HG02642 (cell line): Measurements from ENCODE around the gene AGMO.

Source experiments
- ATAC-seq: cut with Tn5 transposase; IDR thresholded peaks from one replicate; pipeline ENCODE4 v1.9.1; 2021; ENCODE audit warnings: mild to moderate bottlenecking; ENCODE audit not compliant: unreplicated experiment, poor library complexity

AGMO gene

GRCh38 chr7:15463801-15464666, 97.8 kb downstream of the AGMO start:
- ATAC-seq = no peak

DNA sequence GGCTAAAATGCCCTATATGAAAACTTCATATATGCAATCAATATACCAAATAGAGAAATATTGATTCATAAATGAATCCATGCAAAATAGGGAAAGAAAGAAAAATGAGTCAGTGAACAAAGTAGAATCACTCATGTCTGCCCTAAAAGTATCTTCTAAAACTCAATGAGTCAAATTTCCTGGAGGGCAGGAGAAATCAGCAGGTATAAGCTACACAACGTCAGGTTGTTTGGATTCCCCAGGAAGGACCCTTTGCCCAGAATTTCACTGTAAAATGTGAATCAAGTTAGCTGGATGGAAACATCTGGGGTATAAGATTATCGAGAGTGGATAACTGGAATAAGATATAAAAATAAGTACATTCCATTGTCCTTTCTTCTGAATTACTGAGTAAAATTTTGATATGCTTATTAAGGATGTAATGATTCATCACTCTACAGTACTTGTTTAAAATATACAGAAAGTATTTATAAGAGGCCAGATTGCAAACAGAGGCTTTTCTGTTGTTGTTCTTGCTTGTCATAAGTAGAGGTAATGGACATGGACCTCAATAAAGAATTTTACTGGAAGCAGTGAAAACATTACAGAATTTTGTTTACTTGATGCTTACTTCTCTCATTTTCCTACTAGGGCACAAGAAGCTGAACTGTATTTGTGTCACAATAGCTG, 99.0 kb downstream of the AGMO start:
- ATAC-seq = no peak

DNA sequence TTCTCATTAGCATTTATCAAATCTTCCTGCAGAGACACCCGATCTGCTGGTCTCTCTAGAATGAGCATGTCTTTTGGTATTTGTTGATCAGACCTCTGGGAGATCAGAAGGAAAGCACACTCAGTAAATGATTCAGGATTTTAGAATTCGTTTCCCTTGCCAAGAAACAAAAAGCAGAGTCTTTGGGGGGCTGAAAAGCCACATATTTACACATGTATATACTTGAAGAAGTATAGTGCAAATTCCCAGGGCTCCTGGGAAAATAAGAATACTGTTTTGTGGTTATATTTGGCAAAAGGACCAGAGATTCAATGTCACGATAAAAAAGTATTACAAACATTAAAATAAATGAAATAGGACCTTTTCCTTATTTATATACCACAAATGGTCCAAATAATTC, 100.2 kb downstream of the AGMO start:
- ATAC-seq = no peak

- ATAC-seq = no peak
Observed at GRCh38 chr7:15459018-15459615, 102.7 kb downstream of the AGMO start.

DNA sequence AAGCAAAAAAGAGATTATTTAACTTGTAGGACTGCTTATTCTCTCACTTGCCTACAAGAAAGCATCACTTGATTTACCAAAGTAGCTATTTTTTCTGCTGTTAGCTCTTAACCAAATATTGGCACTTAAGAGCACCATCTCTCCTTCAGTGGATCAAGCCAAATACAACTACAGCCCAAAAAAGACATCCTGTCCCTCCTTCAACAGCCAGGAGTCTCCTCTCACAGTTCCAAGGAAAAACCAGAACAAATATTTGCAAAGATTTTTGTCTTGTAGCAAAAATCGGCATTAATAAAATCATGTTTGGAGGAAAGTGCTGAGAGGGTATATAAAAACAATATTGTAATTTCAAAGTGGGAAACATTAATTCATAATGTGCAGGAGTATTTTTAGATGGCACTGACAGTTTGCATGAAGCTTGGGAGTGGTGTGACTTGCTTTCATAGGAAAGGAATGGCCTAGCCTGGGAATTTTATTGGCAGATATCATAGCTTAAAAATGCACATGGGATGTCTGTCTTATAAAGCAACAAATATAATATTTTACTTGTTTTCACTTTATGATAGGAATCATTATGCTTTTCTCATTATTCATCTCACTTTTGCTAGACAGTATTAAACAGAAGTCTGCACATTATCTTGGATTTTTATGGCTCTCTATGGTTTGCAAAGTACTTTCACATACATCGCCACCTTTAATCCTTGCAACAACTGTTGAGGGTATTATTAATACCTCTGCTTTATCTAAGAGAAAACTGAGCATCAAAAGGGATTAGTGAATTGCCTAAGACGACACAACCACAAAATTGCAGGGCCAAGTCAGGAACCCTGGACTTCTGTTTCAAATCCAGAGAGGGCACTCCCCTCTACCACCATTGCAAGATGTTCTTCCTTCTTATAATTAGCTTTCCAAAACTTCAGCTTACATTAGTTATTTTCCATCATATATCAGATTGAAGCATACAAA, 103.5 kb downstream of the AGMO start:
- ATAC-seq = no peak

DNA sequence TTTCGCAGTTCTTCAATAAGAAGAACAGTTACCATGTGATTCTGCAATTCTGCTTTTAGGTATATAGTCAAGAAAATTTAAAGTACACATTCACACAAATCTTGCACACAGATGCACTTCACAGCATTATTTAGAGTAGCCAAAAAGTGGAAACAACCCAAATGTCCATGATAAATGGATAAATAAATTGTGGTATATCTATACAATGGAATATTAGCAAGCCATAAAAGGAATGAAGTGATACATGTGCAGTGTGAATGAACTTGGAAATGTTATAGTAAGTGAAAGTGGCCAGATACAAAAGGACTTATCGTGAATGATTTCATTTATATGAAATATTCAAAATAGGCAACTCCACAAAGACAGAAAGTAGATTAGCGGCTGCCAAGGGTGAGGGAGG, 109.1 kb downstream of the AGMO start:
- no peak for ATAC-seq

DNA sequence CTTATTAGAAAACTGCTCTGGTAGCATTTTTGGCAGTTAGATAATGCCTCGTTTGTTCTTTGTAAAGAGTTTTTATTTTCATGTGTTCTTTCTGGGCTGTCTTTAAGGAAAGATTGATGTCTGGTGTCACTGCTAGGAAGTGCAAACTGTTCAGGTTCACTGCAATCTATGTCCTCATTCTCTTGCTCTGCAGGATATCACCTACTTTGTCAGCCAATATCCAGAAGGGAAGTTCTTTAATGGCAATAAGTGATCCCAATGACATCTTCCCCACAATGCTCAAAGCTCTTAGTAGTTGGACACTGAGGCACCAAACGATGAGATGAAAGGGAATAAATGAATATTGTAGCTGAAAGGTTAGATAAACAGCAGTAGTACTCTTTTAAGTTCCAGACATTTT, 115.1 kb downstream of the AGMO start:
- no peak for ATAC-seq

DNA sequence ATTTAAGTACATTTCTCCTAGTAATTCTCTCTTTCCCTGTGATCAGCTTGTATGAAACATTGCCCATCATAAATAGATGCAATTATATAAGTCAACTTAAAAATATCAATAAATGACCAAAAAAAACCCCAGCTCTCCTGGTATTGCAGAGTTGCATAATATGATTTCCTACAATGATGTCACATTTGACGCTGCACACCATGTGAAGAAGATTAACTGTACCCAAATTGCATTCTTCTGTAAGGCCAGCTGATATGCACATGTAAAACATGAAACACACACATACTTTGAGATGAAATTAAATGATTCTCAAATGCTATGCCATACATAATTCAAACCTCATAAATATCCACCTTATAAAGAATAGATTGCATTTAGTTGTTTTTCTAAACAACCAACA, 115.5 kb downstream of the AGMO start:
- ATAC-seq = no peak

GRCh38 chr7:15441915-15442314, 119.9 kb downstream of the AGMO start:
- ATAC-seq = no peak

- ATAC-seq = no peak
Observed at GRCh38 chr7:15440482-15440881, 121.3 kb downstream of the AGMO start.

DNA sequence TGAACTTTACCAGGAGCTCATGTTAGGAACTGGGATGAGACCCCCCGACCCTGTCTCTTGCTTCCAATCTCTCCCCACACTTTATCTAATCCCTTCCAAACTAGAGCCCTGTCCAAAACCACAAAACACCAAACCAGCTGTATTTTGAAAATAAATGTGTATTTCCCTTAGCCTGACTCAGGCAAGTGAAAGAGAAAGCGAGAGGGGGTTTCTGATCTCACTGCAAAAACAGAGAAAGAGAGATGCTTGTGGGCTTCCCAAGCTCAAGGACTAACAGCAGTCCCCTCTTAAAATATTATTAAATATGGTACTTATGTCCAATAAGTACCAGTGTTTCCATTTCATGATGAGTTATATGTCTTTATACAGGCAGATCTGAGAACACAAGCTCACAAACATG, 122.0 kb downstream of the AGMO start:
- ATAC-seq = no peak

GRCh38 chr7:15433151-15433550, 128.7 kb downstream of the AGMO start:
- no peak for ATAC-seq

GRCh38 chr7:15430911-15431310, 130.9 kb downstream of the AGMO start:
- ATAC-seq = no peak

GRCh38 chr7:15430191-15430590, 131.6 kb downstream of the AGMO start:
- no peak for ATAC-seq

DNA sequence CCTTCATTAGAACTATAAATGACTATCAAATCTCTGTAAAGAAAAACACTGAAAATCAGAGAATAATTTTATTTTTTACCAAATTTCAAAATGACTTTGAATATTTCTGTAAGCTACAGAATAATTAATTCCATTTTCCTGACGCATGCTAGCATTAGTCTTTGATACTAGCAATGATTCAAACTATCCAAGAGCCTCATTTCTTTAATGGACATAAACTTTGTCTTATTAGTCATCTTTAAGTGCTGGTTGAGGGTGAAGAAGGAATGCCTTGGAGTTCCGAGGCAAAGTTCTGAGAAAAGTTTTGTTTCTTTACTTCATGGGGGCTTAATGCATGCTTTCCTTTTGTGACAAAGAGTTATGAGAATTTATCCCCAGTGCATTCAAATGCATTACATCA, 137.3 kb downstream of the AGMO start:
- ATAC-seq = no peak

GRCh38 chr7:15419596-15419995, 142.2 kb downstream of the AGMO start:
- ATAC-seq = no peak

GRCh38 chr7:15418264-15418663, 143.6 kb downstream of the AGMO start:
- no peak for ATAC-seq

DNA sequence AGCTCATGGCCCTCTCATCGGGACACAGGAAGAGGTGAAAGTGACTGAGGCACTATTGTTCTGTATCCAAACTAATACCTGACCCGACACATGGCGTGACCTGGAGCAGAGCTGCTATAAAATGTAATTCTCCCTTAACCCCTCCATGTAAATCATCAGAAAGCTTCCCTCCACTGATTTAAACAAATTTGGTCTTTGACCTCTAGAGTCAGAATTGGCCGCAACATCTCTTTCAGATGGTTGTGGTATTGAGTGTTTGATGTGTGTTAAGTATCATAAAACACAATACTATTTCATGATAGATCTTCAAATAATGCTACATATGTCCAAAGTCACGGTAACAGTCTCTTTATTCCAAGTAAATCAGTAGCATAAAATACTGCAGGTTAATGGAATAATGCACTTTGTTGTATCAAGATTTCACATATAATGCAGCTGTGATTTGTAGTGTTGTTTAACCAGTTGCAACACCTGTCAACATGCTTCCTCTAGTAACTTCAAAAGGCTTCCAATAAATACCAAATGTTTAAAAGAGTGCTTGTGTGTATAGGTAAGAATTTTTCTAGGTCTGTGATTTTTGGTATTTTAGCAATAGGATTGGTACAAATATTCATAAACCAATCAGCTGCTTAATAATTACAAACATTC, 144.3 kb downstream of the AGMO start:
- ATAC-seq = no peak

GRCh38 chr7:15411019-15411418, 150.8 kb downstream of the AGMO start:
- ATAC-seq = no peak

GRCh38 chr7:15407910-15408309, 153.9 kb downstream of the AGMO start:
- no peak for ATAC-seq
